Muscle layer of colon (tissue), 2 donors: ENCODE measurements around the gene OR2L8.

Experiments used
- H3K27ac ChIP-seq: one replicate; pipeline ENCODE4 v1.7.0; 2013; ENCODE audit warnings: low read depth, mild to moderate bottlenecking, low read length, moderate library complexity
- H3K27me3 ChIP-seq, 2 donors: one replicate each; pipeline ENCODE4 v1.7.0; 2013; ENCODE audit warnings: low read length in 2 of 2, mild to moderate bottlenecking in 2 of 2; ENCODE audit not compliant: insufficient read depth in 2 of 2, control insufficient read depth in 1 of 2
- H3K36me3 ChIP-seq: one replicate; pipeline ENCODE4 v1.7.0; 2013; ENCODE audit warnings: mild to moderate bottlenecking, low read length; ENCODE audit not compliant: insufficient read depth
- H3K4me1 ChIP-seq: one replicate; pipeline ENCODE4 v1.7.0; 2013; ENCODE audit warnings: mild to moderate bottlenecking, low read length; ENCODE audit not compliant: insufficient read depth
- H3K4me3 ChIP-seq, 2 donors: one replicate each; pipeline ENCODE4 v1.7.0; 2013; ENCODE audit warnings: low read length in 2 of 2, low read depth in 1 of 2, mild to moderate bottlenecking in 1 of 2, moderate library complexity in 1 of 2
- H3K9ac ChIP-seq: one replicate; pipeline ENCODE4 v1.7.0; 2013; ENCODE audit warnings: low read length
- H3K9me3 ChIP-seq: one replicate; pipeline ENCODE4 v1.7.0; 2013; ENCODE audit warnings: mild to moderate bottlenecking, low read length
- donor health status: abdominal sarcoma.
- donor health status: Adenocarcinoma of cecum.

OR2L8 gene

GRCh38 chr1:247998811-247999210 is 50.2 kb downstream of the OR2L8 start:
- Histone ChIP-seq H3K9ac (no peak overlapping the region), H3K4me3 (no peak overlapping the region), H3K4me1 (no peaks in the 10 kb centered on the region), H3K27me3 (no peaks in the 10 kb centered on the region), H3K27ac (no peak overlapping the region), H3K36me3 (no peaks in the 10 kb centered on the region), H3K9me3 (no peaks in the 10 kb centered on the region)
